Measurements from ENCODE around the gene CORIN.

DNA sequence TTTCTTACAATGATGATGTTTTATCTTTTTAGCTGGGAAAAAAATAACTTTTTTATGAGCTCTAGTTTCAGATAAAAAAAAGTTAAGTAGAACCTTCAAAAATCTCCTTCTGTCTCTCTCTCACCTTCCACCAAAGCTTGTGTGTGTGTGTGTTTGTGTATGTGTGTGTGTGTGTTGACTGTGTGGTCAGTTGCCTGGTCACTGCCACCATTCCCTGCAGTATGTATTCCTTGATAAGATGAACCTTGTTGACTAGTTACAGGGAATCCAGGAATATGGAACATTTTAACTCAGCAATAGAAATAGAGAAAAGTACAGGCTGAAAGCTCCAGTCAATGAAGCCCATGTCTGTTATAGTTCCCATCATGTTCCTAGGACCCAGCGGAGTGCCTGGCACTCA lies 143.5 kb downstream of the CORIN start:
- TF ChIP-seq, protein P1, sequence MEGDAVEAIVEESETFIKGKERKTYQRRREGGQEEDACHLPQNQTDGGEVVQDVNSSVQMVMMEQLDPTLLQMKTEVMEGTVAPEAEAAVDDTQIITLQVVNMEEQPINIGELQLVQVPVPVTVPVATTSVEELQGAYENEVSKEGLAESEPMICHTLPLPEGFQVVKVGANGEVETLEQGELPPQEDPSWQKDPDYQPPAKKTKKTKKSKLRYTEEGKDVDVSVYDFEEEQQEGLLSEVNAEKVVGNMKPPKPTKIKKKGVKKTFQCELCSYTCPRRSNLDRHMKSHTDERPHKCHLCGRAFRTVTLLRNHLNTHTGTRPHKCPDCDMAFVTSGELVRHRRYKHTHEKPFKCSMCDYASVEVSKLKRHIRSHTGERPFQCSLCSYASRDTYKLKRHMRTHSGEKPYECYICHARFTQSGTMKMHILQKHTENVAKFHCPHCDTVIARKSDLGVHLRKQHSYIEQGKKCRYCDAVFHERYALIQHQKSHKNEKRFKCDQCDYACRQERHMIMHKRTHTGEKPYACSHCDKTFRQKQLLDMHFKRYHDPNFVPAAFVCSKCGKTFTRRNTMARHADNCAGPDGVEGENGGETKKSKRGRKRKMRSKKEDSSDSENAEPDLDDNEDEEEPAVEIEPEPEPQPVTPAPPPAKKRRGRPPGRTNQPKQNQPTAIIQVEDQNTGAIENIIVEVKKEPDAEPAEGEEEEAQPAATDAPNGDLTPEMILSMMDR (IDR thresholded peaks at IDR 0.05; ENCODE audit: insufficient read depth, low read length, poor library complexity, severe bottlenecking), result no peak
- no peak for TF ChIP-seq EZH2phosphoT487 (conservative IDR thresholded peaks at IDR 0.05; ENCODE audit: low read length)
